ENCODE results near the gene MT1M.
"Not testable (repeated sequence)": the region's sequence is repeated elsewhere in the genome, so short reads cannot be mapped to it uniquely, and the experiment has no call there.

Gene MT1M

DNA sequence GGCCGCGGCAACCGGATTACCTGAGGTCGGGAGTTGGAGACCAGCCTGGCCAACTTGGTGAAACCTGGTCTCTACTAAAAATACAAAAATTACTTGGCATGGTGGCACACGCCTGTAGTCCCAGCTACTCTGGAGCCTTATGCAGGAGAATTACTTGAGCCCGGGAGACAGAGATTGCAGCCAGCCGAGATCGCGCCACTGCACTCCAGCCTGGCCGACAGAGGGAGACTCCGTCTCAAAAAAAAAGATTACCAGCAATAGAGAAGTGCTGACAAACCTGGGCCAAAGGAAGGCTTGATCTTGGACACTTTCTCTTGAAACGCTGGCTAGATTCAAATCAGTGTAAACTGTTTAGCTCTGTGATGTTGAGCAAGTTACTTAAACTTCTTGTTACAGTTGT, 41.5 kb downstream of the MT1M start:
- DNase-seq (ENCODE audit: low spot score) = no peak

DNA sequence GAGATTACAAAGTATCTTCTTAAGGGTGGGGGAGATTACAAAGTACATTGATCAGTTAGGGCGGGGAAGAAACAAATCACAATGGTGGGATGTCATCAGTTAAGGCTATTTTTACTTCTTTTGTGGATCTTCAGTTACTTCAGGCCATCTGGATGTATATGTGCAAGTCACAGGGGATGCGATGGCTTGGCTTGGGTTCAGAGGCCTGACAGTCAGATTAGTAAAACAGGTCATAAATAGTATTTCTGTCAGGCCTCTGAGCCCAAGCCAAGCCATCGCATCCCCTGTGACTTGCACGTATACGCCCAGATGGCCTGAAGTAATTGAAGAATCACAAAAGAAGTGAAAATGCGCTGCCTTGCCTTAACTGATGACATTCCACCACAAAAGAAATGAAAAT, 42.1 kb downstream of the MT1M start:
- not testable (repeated sequence) for DNase-seq (ENCODE audit: low spot score)

DNA sequence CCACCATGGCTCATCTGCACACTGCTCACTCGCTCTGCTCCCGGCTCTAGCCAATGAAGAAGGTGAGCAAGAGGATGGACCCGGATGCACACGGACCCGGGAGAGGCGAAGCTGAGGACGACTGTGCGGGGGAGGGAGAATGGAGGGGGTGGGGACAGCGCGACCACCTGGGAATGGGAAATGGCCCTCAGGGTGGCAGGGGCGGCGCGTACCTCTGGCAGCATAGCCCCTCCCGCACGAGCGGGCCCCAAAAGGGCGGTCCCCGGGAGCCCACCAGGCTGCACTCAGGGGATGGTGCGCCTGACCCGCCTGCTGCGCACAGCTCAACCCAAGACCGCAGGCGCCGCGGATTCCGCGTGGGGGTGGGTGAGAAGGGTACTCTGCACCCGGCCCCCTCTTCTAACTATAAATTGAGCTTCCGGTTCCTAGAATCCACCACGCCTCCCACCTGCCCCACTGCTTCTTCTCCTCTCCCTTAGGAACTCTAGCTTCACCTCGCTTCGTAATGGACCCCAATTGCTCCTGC, 43.3 kb downstream of the MT1M start:
- DNase-seq (ENCODE audit: low spot score) = no peak

DNA sequence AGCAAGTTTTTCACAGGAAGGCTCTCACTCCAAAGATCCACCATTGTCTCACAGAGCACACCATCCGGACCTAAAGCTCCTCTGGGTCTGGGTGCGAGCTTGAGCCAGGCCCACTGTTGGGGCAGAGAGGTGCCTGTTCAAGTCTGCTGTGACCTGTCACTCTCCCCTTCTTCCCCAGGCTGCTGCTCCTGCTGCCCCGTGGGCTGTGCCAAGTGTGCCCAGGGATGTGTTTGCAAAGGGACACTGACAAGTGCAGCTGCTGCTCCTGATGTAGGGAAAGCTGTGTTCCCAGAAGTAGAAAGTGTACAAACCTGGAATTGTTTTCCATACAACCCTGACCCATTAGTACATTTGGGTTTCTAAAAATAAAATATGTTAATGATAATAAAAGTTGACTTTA, 45.0 kb downstream of the MT1M start:
- no peak for DNase-seq (ENCODE audit: low spot score)

DNA sequence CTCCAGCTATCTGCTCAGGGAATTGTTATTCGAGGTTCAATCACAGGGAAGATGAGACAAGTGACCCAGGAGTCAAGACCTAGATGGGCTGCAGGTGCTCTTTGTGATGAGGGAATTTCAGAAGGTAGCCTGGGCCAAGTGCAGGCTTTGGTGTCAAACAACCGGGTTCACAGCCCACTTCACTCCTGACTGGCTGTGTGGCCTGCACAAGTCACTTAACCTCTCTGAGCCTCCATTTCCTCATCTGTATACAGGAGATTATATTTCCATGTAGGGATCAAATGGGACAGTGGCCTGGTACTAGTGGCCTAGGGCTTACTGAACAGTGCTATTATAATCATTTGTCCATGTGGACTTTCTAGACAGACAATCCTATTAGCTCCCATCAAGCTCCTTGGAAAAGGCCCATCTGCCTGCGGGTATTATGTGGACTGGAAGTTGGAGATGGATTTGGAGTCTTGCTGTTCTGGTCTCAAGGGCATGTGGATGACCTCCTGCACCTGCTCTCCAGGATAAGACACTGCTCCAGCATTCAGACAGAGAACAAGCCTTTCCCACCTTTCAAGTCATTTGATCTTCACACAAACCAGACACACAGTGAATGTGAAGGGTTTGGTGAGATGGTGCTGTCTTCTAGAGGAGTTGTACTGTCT, 46.7 kb downstream of the MT1M start:
- DNase-seq (ENCODE audit: low spot score) = no peak

DNA sequence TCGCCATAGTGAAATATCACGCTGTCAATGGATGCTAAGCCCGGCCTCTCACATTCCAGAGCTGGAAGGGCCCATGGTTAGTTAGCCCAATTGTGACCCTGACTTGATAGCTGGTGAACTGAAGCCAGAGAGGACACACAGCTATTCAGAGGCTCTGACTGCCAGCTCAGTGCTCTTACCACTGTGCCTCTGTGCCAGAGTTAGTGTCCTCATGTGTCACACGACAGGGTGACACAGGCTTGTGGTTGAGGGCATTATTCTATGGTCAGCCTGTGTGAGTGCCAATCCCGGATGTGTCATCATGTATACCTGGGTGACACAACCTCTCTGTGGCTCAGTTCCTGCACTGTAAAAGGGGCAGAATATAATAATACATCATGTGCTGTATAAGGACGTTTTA, 47.4 kb downstream of the MT1M start:
- DNase-seq (ENCODE audit: low spot score) = no peak

DNA sequence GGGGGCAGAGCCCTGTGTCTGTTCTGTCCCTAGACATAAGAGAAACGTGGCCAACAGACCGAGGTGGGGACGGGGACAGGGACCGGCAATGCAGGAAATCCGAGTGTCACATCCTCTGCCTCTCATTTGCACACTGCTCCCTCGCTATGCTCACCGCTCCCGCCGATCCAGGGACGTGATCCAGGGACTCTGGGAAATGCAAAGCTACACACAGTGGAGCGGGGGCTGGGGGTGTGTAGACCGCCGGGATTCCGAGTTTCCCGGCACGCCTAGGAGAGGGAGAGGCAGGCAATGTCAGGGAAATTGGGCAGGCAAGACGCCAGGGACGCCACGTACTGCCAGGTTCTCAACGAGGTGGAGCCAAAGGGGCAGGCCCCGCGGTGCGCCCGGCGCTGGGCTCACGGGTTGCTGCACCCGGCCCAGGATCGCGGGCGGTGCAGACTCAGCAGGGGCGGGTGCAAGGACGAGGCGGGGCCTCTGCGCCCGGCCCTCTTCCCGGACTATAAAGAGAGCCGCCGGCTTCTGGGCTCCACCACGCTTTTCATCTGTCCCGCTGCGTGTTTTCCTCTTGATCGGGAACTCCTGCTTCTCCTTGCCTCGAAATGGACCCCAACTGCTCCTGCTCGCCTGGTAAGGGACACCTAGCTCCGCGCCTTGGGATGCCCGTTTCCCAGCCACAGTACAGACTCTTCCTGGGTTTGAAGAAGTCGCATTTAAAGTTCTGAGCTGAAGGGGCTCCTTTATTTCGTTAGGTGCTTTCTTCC, 49.7 kb downstream of the MT1M start, which contains the start of gene MT1X:
Gene MT1X, plus strand, starts transcription at position 532 of the 764 bp plus-strand sequence. Its CDS starts 71 bp downstream, at position 603.
- peak; percentile 98 for DNase-seq (ENCODE audit: low spot score)

DNA sequence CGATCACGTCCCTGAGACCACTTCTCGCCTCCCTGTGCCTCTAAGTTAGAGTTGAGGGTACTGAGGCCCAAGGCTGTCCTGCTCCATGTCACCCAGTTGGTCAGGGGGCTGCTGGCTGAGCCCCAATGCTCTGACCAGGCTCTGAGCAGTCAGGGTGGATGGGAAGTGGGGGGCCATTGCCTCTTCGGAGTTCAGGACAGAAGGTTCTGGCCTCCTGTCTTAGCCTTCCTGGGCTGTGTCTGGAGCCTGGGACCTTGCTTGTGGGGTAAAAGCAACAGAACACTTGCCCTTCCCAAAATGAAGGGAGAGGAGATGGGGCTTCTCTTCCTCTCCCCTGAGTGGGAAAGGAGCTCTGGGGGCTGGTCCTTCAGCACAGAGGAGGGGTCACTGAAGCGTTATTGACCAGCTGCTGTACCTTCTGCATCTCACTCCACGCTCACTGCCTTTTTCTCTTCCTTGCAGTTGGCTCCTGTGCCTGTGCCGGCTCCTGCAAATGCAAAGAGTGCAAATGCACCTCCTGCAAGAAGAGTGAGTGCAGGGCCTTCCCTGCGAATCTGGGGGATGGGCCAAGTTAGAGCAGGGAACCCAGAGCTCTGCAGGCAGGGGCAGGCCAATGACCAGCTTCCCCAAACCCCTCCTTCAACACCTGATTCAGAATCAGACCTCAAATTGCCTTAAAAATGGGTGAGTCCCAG, 50.4 kb downstream of the MT1M start:
- DNase-seq (ENCODE audit: low spot score) = no peak
